Mesenchymal stem cell (in vitro differentiated cells and primary cell): ENCODE data around the gene LAMB3.
A peak's percentile ranks its signal among the peaks of the same experiment; 100 is the strongest.

ENCODE experiments used
- DNase-seq: peaks from one replicate; pipeline ENCODE4 v3.0.0-alpha.2; 2013
- H2AFZ ChIP-seq: one replicate; pipeline ENCODE4 v1.6.1; 2013; ENCODE audit warnings: low read depth, mild to moderate bottlenecking, control low read depth, inconsistent platforms, low read length, moderate library complexity
- H2AK5ac ChIP-seq: 2 replicates; pipeline ENCODE4 v1.6.1; 2013; ENCODE audit warnings: low read length, moderate library complexity, mild to moderate bottlenecking, inconsistent platforms; ENCODE audit not compliant: severe bottlenecking
- H2BK120ac ChIP-seq: one replicate; pipeline ENCODE4 v1.6.1; 2013; ENCODE audit warnings: low read depth, mild to moderate bottlenecking, inconsistent platforms, low read length, moderate library complexity
- H2BK12ac ChIP-seq, 2 experiments: one replicate each; pipeline ENCODE4 v1.6.1; 2013; ENCODE audit warnings: inconsistent platforms in 2 of 2, low read length in 2 of 2, mild to moderate bottlenecking in 2 of 2, moderate library complexity in 2 of 2, control low read depth in 1 of 2
- H2BK15ac ChIP-seq: one replicate; pipeline ENCODE4 v1.6.1; 2013; ENCODE audit warnings: mild to moderate bottlenecking, low read depth, inconsistent platforms; ENCODE audit not compliant: poor library complexity, severe bottlenecking
- H2BK5ac ChIP-seq: 2 replicates; pipeline ENCODE4 v1.6.1; 2013; ENCODE audit warnings: low read depth, mild to moderate bottlenecking, low read length, control low read depth, inconsistent platforms; ENCODE audit not compliant: poor library complexity, severe bottlenecking
- H3K14ac ChIP-seq, 2 experiments: one replicate each; pipeline ENCODE4 v1.6.1; 2013; ENCODE audit warnings: inconsistent platforms in 2 of 2, low read length in 2 of 2, control low read depth in 1 of 2, mild to moderate bottlenecking in 1 of 2, moderate library complexity in 1 of 2
- H3K18ac ChIP-seq, 2 experiments: one replicate each; pipeline ENCODE4 v1.6.1; 2013; ENCODE audit warnings: inconsistent platforms in 2 of 2, low read length in 2 of 2, control low read depth in 1 of 2, low read depth in 1 of 2, mild to moderate bottlenecking in 1 of 2
- H3K23ac ChIP-seq, 2 experiments: one replicate each; pipeline ENCODE4 v1.6.1; 2013; ENCODE audit warnings: inconsistent platforms in 2 of 2, low read length in 2 of 2, mild to moderate bottlenecking in 2 of 2, moderate library complexity in 2 of 2, control low read depth in 1 of 2
- H3K27ac ChIP-seq: 2 replicates; pipeline ENCODE4 v1.5.1; 2013; ENCODE audit warnings: mild to moderate bottlenecking, moderate library complexity, low read length, control low read depth, inconsistent platforms; ENCODE audit not compliant: poor library complexity, severe bottlenecking
- H3K27me3 ChIP-seq, 2 experiments: 2 replicates each; pipeline versions ENCODE4 v1.6.1 to v1.7.0; 2013; ENCODE audit warnings: low read length in 2 of 2, mild to moderate bottlenecking in 2 of 2, moderate library complexity in 2 of 2, control low read depth in 1 of 2, inconsistent platforms in 1 of 2; ENCODE audit not compliant: control insufficient read depth in 1 of 2, insufficient read depth in 1 of 2
- H3K36me3 ChIP-seq, 2 experiments: 2 replicates each; pipeline versions ENCODE4 v1.6.1 to v1.7.0; 2013; ENCODE audit warnings: low read length in 2 of 2, control low read depth in 1 of 2, inconsistent platforms in 1 of 2, low read depth in 1 of 2, mild to moderate bottlenecking in 1 of 2; ENCODE audit not compliant: insufficient read depth in 2 of 2, control insufficient read depth in 1 of 2
- H3K4ac ChIP-seq, 2 experiments: one replicate each; pipeline ENCODE4 v1.6.1; 2013; ENCODE audit warnings: inconsistent platforms in 2 of 2, low read length in 2 of 2, mild to moderate bottlenecking in 2 of 2, moderate library complexity in 2 of 2, control low read depth in 1 of 2, low read depth in 1 of 2
- H3K4me1 ChIP-seq: 2 replicates; pipeline ENCODE4 v1.6.1; 2013; ENCODE audit warnings: low read depth, low read length, control low read depth; ENCODE audit not compliant: control insufficient read depth, insufficient read depth
- H3K4me2 ChIP-seq: 2 replicates; pipeline ENCODE4 v1.6.1; 2013; ENCODE audit warnings: low read length, mild to moderate bottlenecking, inconsistent platforms; ENCODE audit not compliant: poor library complexity, severe bottlenecking
- H3K4me3 ChIP-seq, 2 experiments: 2 replicates each; pipeline versions ENCODE4 v1.5.1 to v1.7.0; 2013; ENCODE audit warnings: low read length in 2 of 2, mild to moderate bottlenecking in 2 of 2, control low read depth in 1 of 2, low read depth in 1 of 2; ENCODE audit not compliant: insufficient read depth in 1 of 2
- H3K79me1 ChIP-seq: replicated peaks from 2 replicates; pipeline ENCODE4 v1.6.1; 2013; ENCODE audit warnings: mild to moderate bottlenecking, control low read depth, low read length, inconsistent platforms; ENCODE audit not compliant: poor library complexity, severe bottlenecking
- H3K9ac ChIP-seq: 2 replicates; pipeline ENCODE4 v1.7.0; 2013; ENCODE audit warnings: mild to moderate bottlenecking, low read length, moderate library complexity
- H3K9me3 ChIP-seq: 2 replicates; pipeline ENCODE4 v1.7.0; 2013; ENCODE audit warnings: mild to moderate bottlenecking, low read length; ENCODE audit not compliant: control insufficient read depth
- H4K8ac ChIP-seq: one replicate; pipeline ENCODE4 v1.6.1; 2013; ENCODE audit warnings: inconsistent platforms, mild to moderate bottlenecking, low read length, moderate library complexity
- H4K91ac ChIP-seq: one replicate; pipeline ENCODE4 v1.6.1; 2013; ENCODE audit warnings: mild to moderate bottlenecking, low read length, inconsistent platforms
- WGBS: methylation state at CpG from one replicate; pipeline ENCODE4 v1.1.7; 2013; ENCODE audit warnings: mixed read lengths; 5-methylcytosine and 5-hydroxymethylcytosine counted together

The LAMB3 gene

GRCh38 chr1:209651138-209651587 lies 1.1 kb downstream of the LAMB3 start:
- H2BK120ac ChIP-seq, result peak overlapping the region; percentile 51
- H3K14ac ChIP-seq, result no peak overlapping the region
- no peak overlapping the region for H2BK5ac ChIP-seq
- H3K9ac ChIP-seq, result peak overlapping the region; percentile 34
- H3K18ac ChIP-seq, result peak overlapping the region; percentile 10 to 25
- peak overlapping the region in 1 of 2 experiments; percentile 19 for H3K23ac ChIP-seq
- peak overlapping the region; percentile 15 for H2AK5ac ChIP-seq
- no peak overlapping the region for H3K27ac ChIP-seq
- H2AFZ ChIP-seq, result no peak overlapping the region
- peak overlapping the region; percentile 7 to 33 for H2BK12ac ChIP-seq
- no peak overlapping the region for H3K4me2 ChIP-seq
- H4K8ac ChIP-seq, result peak overlapping the region; percentile 62
- WGBS, result 12% methylated on average over 5 of the region's 5 CpGs
- H3K4me3 ChIP-seq, result no peak overlapping the region
- peaks cover 2% of the 10 kb centered on the region for H3K79me1 ChIP-seq
- no peaks in the 10 kb centered on the region for H3K36me3 ChIP-seq
- peak overlapping the region; percentile 82 for H4K91ac ChIP-seq
- H3K4ac ChIP-seq, result peak overlapping the region in 1 of 2 experiments; percentile 7
- H2BK15ac ChIP-seq, result peak overlapping the region; percentile 12
- peak; percentile 95 for DNase-seq
- no peaks in the 10 kb centered on the region for H3K27me3 ChIP-seq
- no peaks in the 10 kb centered on the region for H3K9me3 ChIP-seq
- H3K4me1 ChIP-seq, result peaks cover 53% of the 10 kb centered on the region

- H2BK5ac ChIP-seq, result no peak overlapping the region
- no peak overlapping the region for H3K4me3 ChIP-seq
- peak overlapping the region; percentile 24 to 81 for H3K4ac ChIP-seq
- peak overlapping the region; percentile 19 for H4K8ac ChIP-seq
- H3K4me1 ChIP-seq, result peaks cover 58% of the 10 kb centered on the region
- DNase-seq, result peak; percentile 58
- H2AFZ ChIP-seq, result no peak overlapping the region
- H3K27me3 ChIP-seq, result no peaks in the 10 kb centered on the region
- H3K27ac ChIP-seq, result no peak overlapping the region
- H3K9ac ChIP-seq, result peak overlapping the region; percentile 34
- H2BK15ac ChIP-seq, result peak overlapping the region; percentile 60
- H3K9me3 ChIP-seq, result no peaks in the 10 kb centered on the region
- peak overlapping the region; percentile 85 to 92 for H2BK12ac ChIP-seq
- H2BK120ac ChIP-seq, result peak overlapping the region; percentile 51
- peaks cover 4% of the 10 kb centered on the region for H3K79me1 ChIP-seq
- peak overlapping the region in 1 of 2 experiments; percentile 19 for H3K14ac ChIP-seq
- peak overlapping the region; percentile 73 for H2AK5ac ChIP-seq
- peak overlapping the region in 1 of 2 experiments; percentile 92 for H3K18ac ChIP-seq
- H3K23ac ChIP-seq, result no peak overlapping the region
- no peak overlapping the region for H3K4me2 ChIP-seq
- WGBS, result 41% methylated on average over 1 of the region's 1 CpG
- peak overlapping the region; percentile 85 for H4K91ac ChIP-seq
- no peaks in the 10 kb centered on the region for H3K36me3 ChIP-seq
Observed at GRCh38 chr1:209650454-209650853, 1.8 kb downstream of the LAMB3 start.

DNA sequence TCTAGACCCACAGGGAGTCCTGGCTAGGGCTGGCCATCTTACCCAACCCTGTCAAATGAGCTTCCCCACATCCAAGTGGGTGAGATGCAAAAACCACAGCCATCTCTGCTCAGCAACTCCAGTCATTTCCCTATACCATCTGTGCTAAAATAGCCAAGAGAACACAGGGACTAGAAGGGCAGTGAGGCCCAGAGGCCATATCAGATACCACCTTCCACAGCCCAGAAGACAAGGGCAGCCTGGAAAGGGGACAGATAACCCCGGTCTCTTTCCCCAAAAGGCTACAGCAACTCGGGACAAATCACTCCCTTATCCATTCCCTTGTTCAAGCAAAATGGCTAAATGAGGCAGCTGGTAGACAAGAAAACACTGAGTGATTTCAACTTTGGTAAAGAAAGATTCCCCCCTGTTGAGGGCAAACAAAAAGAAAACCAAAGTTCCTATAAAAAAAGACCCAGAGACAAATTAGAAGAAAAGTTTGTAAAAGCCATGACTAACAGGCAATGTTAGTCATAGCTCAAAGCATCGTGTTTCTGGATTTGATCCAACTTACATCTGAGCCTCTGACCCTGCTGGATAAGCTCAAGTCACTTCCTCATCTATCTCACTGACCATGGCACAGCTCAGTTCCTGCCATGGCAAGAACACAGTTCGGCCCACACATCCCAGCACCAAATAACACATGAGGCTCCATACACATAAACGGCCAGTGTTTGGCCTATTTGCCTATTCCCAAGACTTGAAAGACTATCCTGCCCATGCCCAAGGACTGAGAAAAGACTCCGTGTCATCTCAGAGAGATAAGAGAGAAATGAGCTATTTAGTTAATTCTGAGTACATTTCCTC lies 3.1 kb downstream of the LAMB3 start:
- peak overlapping the region; percentile 97 to 98 for H2BK12ac ChIP-seq
- H3K27me3 ChIP-seq, result no peaks in the 10 kb centered on the region
- peak overlapping the region; percentile 92 for H3K27ac ChIP-seq
- peaks cover 4% of the 10 kb centered on the region for H3K79me1 ChIP-seq
- H3K4me3 ChIP-seq, result peak overlapping the region in 1 of 2 experiments; percentile 55
- no peak overlapping the region for H2AFZ ChIP-seq
- WGBS, result 6% methylated on average over 4 of the region's 6 CpGs
- peaks cover 55% of the 10 kb centered on the region for H3K4me1 ChIP-seq
- peak; percentile 96 for DNase-seq
- H2BK15ac ChIP-seq, result peak overlapping the region; percentile 41
- H2BK120ac ChIP-seq, result peak overlapping the region; percentile 81
- no peaks in the 10 kb centered on the region for H3K36me3 ChIP-seq
- peak overlapping the region; percentile 92 to 94 for H3K18ac ChIP-seq
- H4K8ac ChIP-seq, result peak overlapping the region; percentile 92
- H3K4ac ChIP-seq, result peak overlapping the region; percentile 83 to 85
- H3K4me2 ChIP-seq, result no peak overlapping the region
- peak overlapping the region; percentile 46 for H2BK5ac ChIP-seq
- no peak overlapping the region for H3K14ac ChIP-seq
- H2AK5ac ChIP-seq, result peak overlapping the region; percentile 95
- peak overlapping the region; percentile 77 for H3K9ac ChIP-seq
- no peaks in the 10 kb centered on the region for H3K9me3 ChIP-seq
- no peak overlapping the region for H3K23ac ChIP-seq
- H4K91ac ChIP-seq, result peak overlapping the region; percentile 93

DNA sequence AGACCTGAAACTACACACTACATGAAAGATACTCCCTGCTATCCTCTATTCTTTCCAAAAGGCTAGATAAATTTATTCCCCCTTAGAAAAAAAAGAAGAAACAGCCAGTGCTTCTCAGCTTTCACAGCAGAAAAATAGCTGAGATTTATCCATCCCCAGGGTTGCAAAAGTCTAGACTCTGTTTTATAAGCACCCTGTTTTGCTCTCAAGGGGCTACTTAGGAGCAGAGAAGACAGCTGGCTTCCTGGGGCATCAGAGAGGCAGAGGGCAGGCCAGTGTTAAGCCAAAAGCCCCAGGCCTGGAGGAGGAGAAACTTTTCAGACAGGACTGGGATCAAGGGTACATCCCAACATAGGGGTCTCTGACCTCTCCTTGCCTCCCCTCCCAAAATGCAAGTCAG lies 3.9 kb downstream of the LAMB3 start:
- no peak overlapping the region for H2BK5ac ChIP-seq
- peak overlapping the region; percentile 2 for H2BK15ac ChIP-seq

More for the DNA sequence above, 3.9 kb downstream of the LAMB3 start:
- Histone ChIP-seq H3K27me3 (no peaks in the 10 kb centered on the region), H4K91ac (no peak overlapping the region), H3K9me3 (no peaks in the 10 kb centered on the region), H3K36me3 (no peaks in the 10 kb centered on the region), H3K9ac (peak overlapping the region; percentile 77), H2AK5ac (peak overlapping the region; percentile 81), H3K79me1 (peaks cover 4% of the 10 kb centered on the region), H4K8ac (peak overlapping the region; percentile 89), H3K27ac (peak overlapping the region; percentile 92), H2AFZ (no peak overlapping the region), H3K18ac (peak overlapping the region; percentile 55 to 61), H3K4me3 (peak overlapping the region in 1 of 2 experiments; percentile 23), H3K4me1 (peaks cover 50% of the 10 kb centered on the region), H2BK12ac (peak overlapping the region; percentile 61 to 87), H3K4ac (peak overlapping the region in 1 of 2 experiments; percentile 42), H2BK120ac (peak overlapping the region; percentile 52), H3K4me2 (no peak overlapping the region), H3K23ac (peak overlapping the region in 1 of 2 experiments; percentile 26), H3K14ac (no peak overlapping the region)
- DNase-seq, result no peak
